GM18519 (cell line): ENCODE results near the gene RUNDC3A.

ENCODE experiments used
- ATAC-seq: cut with Tn5 transposase; IDR thresholded peaks from one replicate; pipeline ENCODE4 v1.9.1; 2021; ENCODE audit warnings: mild to moderate bottlenecking, moderate library complexity; ENCODE audit not compliant: unreplicated experiment, low FRiP score

The RUNDC3A gene

DNA sequence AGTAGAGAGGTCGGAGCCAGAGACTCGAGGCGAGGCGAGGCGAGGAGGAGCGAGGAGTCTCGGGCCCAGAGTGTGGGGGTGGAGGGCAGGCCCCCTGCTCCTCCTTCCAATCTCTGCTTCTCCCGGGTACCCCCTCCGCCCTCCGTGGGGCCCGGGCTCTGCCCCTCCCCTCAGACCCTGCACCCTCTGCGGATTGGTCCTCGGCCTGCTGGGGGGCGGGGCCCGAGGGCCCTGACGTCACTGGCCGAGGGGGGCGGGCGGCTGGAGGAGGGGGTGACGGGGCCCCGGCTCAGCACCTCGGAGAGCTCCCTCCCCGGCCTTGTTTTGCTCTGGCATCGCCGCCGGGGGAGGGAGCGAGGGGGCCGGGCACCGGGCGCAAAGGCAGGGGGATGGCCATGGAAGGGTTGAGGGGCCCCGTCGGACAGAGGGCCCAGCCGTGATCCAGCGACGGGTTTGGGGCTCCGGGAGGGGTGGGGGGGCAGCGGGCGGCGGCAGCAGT, at the start of gene RUNDC3A:
Gene RUNDC3A, plus strand, starts transcription at position 282 of the 499 bp plus-strand sequence. CDS start 232 bp downstream, outside the sequence.
- ATAC-seq: no peak

DNA sequence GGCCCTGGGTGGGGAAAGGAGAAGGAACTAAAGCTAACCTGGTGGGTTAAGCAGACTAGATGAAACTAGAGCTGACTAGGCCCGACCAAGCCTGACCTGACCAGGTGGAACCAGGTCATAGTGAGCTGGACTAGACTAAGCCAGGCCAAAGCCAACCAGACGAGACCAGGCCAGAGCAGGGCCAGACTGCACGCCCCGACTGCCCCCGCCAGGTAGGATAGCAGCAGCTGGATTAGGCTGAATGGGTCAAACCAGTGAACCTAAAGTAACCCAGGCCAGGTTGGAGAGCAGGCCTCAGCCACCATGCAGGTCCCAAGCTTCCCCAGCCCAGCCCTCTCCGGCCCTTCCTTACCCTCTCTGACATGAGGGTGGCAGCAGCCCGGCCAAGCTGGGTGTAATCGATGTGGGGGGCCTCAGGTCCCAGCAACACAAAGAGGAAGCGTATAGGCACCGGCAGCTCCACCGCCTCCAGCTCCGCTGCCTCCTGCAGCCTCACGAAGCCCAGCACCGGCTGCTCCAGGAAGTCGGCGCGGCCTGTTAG, 49.5 kb upstream of the RUNDC3A start:
- ATAC-seq: no peak

DNA sequence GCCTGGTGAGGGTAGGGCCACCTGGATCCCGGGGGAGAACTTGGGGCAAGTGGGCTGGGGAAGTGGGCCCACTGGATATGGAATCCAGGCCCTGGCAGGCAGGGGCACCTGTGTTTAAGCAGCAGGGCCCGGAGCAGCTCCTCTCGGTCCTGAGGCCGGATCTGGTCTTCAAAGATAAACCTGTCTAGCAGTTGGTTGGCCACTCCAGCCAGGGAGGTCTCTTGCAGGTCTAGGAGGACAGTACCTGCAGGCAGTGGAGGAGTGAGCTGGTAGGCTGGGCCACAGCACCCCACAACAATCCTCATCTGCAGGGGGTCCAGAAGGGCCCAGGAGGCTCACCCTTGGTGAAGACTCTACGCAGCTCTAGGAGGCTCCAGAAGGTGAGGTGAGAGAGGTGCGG, 48.1 kb upstream of the RUNDC3A start:
- no peak for ATAC-seq

DNA sequence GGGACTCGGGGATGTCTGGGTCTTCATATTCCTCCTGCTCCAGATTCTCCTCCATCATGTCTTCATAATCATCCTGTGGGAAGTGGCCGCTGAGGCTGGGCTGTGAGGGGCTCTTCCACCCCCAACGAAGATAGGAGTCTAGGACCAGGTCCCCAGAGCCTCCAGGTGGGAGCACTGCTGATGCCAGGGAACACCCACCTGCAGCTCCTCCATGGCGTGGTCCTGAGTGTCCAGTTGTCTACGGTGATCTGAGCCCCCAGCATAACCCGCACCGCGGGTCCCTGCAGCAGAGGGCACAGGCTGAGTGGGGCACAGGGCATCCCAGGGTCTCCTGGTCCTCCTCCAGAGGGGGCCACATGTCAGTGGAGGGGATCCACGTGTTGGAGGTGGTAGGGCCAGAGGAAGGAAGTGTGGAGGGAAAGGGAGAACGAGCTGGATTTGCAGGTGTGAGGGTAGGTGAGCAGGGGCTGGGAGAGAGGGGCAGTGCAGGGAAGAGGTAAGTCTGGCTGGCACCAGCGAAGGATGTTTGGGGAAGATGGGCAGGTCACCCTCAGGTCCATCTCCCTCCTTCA, 45.7 kb upstream of the RUNDC3A start:
- ATAC-seq: no peak

DNA sequence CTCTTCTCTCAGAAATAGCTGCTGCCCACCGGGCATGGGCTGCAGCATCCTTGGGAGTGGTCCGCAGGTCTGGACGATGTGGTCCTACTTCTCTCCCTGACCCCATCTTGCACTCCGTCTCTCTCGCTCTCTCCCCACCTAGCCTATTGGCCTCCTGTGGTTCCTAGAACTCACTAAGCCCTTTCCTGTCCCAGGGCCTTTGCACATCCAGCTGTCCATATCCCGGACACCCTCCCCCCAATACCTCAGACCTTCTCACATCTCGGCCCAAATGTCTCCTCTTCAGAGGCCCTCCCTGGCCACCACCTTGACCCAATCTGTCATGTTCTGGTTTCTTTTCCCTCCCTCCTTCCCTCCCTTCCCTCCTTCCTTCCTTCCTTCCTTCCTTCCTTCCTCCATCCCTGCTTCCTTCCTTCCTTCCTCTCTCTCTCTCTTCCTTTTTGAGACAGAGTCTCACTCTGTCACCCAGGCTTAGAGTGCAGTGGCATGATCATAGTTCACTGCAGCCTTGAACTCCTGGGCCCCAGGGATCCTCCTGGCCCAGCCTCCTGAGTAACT, 45.0 kb upstream of the RUNDC3A start:
- no peak for ATAC-seq

DNA sequence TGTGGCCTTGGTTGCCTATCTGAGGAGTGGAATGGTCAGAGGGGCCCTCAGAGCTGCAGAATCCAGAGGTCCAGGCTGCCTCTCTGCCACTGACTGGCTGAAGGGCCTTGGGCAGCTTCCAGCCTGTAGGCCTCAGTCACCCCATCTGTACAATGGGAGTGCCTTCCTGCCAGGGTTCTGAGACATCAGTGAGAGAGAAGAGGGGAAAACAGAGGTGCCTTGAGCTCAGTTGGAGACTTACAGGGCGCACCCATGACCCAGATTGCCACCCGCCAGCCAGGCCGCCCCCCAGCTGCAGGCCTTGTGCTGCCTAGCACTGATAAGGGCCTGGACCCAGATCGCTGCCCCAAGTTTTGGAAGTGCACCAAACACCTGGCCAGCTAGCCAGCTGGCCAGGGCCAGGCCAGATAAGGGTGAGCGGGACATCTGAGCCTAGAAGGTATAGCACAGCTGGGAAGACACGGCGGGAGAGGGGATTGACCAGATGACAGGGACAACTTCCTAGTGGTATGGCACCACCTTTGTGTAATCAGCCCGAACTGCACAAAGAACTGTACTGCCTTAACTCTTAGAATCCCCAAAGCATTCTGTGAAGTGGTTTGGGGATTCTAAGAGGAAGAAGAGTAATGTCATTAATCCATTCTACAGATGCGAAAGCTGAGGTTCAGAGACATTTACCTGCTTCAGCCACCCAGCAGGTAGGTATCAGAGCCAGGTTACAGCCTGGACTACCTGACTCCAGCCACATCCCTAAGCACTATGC, 41.8 kb upstream of the RUNDC3A start:
- ATAC-seq: no peak

DNA sequence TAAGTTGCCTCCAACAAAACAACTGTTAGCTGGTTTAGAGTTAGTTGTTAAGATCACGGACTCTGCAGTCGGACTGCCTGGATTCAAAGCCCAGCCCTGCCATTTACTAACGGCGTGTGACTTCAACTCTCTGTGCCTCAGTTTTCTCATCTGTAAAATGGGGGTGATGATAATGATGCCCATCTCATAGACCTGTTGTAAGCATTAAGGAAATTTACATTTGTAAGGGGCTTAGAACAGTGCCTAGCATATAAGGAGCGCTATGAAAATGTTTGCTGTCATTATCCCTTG, 41.3 kb upstream of the RUNDC3A start:
- no peak for ATAC-seq

DNA sequence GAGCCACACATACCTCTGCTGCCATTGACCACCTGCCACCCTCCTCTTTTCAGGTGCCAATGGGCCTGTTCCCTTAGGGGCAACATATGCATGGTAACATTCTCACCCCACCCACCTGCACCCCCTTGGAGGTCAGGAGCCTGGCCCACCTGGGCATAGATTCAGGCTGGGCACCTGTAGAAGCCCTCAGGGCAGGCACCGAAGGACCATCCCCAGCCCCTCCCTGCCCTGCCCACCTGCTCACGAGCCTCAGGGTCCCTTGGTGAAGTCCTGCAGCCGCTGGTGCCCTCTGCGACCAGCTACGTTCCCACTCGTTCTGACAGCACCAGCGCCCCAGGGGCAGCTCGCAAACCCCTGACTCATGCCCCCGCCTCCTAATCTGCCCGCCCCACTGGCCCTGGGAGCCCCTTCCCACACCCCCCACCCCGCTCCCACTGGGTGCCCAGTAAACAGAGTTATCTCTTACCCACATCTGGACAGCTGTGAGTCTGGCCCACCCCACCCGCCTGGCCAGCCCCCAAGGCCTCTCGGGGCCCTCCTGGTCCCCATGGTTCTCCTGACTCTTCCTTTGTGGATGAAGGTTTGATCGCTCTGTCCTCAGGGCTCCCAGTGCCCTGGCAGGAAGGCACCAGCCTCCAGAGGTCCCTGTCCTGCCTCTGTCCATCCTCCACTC, 40.4 kb upstream of the RUNDC3A start, which contains the start of gene SLC4A1:
Gene SLC4A1, minus strand, starts transcription at position 318 of the 673 bp plus-strand sequence. CDS start 5,269 bp downstream, outside the sequence.
- no peak for ATAC-seq

DNA sequence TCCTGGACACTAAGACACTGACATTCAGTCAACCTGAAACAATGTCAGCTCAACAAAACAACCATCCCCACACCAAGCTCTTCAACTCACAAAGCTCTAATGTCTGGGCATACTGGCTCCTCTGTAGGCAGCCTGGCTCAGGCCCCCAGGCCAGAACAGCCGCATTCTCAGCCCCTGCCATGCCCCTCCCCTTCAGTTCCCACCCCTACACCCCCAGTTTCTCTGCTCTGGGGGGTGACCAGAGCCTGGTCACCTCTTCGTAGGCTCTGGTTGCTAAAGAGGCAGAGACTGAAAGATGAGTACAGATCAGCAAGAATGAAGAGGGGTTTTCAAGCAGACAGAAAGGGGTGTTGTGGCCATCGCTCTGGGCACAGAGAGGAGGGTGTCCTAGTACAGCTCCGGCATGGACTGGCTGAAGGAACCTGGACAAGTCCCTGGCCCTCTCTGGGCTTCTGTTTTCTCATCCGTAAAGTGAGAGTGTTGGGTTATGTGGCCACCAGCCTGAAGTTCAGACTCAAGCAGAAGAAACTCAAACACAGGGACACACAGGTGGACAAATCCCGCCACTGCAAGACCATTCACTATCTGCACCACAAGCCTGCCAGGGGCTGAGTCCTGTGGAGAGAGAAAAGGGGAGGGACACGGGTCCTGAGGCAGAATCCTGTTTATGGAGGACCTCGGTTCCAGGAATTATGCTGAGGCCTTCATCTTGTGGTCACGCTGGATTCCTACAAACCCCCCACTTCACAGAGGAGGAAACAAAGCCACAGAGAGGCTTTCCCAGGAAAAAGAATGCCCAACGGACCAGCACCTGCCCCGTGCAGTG, 39.5 kb upstream of the RUNDC3A start:
- ATAC-seq: no peak

DNA sequence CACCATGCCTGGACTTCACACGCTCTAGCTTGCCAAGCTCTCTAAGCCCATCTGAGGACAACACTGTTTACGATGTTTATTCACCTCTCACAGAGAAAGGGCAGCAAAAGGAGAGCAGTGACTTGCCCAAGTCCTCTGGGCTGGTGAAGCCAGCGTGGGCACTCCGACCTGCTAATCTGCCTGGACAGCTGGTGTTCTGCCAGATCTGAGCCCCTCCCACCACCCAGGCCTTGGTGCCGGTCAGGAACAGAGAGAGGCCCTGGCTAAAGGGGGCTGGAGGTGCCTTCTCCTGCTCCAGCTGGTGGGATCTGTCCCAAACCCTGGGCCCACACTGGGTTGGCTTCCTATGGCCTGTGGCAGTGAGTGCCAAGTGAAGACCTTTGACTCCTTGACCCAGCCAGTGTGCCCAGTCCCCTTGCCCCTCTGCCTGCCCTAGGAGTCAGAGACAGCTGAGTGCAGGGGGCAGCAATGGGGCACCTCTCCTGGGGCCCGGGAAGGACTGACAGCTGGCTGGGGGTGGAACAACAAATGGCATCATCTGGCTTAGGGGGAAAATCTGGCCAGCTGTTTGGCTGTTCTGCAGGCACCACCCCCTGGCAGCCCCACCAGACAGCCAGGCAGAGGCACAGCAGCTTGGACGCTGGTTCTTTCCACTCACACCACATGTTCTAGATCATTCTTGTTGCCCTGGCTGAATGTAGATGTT, 38.7 kb upstream of the RUNDC3A start:
- no peak for ATAC-seq

DNA sequence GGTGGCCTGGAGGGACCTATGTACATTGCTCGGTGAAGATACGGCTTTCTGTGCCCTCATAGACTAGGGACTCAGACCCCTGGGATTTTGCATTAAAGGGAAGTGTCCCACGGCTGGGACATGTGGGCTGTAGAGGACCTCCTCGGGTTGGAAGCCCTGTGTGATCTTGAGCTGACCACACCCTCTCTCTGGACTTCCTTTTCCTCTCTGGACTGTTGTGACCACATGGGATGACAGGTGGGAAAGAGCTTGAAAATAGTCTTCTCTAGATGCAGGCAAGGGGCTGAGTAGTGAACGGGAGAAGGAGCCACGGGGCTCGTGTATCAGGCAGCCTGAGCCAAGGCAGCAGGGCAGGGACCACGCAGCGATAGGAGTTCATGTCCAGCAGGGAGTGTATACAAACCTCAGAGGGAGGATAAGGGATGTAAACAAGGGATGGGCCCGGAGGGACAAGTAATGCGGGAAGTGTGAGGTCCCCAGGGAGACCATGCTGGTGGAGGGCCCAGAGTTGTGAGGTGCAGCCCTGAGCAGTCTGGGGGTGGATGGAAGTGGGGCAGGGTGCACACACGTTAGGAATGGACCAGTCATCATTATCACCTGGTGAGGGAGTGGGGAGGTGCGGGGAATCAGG, 36.0 kb upstream of the RUNDC3A start:
- no peak for ATAC-seq

DNA sequence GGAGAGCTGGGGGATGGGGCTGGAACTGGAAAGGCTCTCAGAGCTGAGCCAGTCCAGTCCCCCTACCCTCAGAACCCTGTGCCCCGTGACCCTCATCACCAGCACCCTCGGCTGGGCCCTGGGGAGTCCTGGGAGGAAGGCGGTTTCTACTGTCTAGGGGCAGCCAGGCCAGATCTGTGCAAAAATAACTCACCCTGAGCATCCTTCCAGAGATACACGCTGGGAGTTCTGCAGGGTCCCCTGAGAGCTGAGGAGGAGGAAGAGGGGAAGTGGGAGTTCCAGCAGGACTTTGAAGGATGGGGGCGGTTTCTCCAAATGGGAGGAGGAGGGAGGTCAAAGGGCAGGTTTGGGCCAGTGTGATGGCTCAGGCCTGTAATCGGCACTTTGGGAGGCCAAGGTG, 35.4 kb upstream of the RUNDC3A start:
- no peak for ATAC-seq

DNA sequence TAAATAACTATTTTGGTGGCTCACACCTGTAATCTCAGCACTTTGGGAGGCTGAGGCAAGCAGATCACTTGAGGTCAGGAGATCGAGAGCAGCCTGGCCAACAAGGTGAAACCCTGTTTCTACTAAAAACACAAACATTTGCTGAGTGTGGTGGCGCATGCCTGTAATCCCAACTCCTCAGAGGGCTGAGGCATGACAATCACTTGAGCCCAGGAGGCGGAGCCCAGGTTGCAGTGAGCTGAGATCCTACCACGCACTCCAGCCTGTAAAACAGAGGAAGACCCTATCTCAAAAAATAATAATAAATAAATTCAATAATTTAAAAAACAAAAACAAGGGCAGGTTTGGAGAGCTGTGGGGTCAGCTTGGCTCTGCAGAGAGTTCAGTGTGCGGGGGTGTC, 34.8 kb upstream of the RUNDC3A start:
- ATAC-seq: no peak

DNA sequence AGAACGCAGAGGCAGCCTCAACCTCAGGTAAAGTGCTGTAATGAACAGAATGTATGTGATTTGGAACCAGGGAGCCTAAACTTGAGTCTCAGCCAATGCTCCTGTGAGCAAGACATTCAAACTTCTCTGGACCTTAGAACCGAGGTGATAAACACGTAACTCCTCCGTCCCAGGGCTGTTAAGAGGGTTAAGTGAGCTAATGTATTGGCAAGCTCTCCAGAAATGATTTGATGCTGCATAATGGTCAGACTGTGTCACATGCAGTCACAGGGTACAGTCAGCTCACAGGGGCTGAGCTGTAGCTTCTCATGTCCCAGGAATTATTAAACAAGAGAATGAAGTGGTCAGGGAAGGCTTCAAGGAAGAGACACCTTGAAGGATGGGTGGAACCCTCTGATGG, 30.4 kb upstream of the RUNDC3A start:
- no peak for ATAC-seq

DNA sequence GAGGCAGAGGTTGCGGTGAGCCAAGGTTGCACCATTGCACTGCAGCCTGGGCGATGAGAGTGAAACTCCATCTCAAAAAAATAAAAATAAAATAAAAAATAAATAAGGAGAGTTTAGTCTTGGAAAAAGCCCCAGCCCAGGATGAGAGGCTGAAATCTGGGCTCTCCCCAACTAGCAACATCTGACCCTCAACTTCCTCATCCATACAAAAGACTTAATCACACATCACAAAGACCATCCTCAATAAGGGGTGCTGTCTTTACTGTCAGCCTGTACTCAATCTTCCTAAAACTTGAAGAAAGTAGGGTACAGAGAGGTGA, 29.1 kb upstream of the RUNDC3A start:
- no peak for ATAC-seq

DNA sequence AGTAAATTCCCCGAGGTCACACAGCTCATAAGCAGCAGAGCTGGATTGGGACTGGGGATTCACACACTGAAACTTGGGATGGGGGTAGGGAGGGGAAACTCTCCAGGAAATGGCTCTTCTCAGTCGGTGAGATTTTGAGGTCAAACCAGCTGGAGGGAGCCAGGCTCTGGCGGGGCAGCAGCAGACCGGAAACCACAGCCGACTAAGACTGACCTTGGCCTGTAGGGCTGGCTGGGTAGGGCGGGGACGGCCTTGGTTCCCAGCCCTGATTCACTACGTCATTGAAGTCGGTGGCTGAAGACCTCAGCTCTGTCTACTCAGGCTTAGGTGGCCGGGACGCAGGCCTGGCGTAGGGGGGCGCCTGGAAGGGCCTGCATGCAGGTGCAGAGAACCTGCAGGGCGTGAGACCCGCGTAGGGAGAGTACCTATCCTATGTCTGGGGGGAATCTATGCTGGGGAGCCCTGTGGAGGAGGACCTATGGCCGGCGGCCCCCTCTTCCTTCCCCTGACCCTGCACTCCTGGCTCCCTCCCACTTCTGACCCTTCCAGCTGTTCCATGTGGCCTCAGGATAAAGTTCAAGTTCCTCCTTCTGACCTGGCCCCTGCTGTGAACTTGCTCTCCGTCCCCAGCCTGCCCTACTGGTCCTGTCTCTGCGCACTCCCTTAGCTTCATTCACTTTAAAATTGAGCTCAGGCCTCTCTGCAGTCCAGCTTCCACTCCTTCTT, 28.6 kb upstream of the RUNDC3A start:
- no peak for ATAC-seq

DNA sequence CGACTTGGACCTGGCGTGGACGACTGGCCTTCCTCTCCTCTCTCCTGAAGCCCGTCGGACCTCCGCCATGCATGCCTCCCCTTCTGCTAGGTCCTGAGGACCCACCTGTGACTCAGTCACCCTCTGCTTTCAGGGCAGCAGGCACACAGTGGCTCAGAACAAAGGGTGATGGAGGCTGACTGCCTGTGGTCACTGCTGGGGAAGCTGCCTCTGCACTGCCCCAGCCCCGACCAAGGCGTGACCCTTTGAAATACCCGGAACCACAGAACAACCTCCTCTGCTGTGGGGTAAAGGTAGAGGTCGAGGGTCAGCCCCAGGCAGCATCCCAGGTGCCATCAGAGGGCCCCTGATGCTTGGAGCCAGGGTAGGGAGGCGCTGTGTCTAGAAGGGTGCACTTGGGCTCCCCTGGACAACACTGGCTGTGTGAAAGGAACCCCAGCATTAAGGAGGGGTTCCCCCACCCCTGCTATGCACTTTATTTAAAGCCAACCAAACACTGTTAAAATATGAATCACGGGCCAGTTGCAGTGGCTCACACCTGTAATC, 27.9 kb upstream of the RUNDC3A start:
- ATAC-seq: no peak

DNA sequence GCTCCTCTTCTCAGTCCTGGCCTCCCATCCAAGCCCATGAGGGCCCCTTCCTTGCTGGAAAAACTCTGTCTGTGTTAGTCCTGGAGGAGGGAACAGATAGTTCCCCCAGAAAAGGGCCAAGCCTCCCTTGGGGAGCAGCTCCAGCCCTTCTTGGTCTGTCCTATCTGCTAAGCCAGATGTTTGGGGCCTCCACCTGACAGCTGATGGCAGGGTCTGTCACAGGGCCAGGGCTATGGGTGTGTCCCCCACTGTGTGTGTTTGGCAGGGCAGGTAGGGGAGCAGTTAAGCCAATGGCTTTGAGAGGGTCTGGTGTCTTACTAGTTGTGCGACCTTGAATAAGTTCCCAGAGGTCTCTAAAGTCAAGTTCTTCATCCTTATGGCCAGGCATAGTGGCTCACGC, 26.8 kb upstream of the RUNDC3A start:
- no peak for ATAC-seq
